GM12878 (cell line): ENCODE results near the gene TRIL. TPM values are rescaled to one million over a fixed set of nuclear protein-coding genes. Genes with fewer than 3 reads are reported as not detected.

ENCODE experiments used
- ATAC-seq: fragments of 200-7000 bp; cut with Tn5 transposase; 3 replicates; pipeline ENCODE4 v1.9.1; 2020; ENCODE audit warnings: mild to moderate bottlenecking, moderate library complexity
- BruUV-seq: library from RNA; stranded (reverse); fragments of 400-500 nt; replicated peaks from 2 replicates; lab custom pipeline; 2021; lab: Mats Ljungman, UMichigan
- CTCF ChIA-PET: fragments of 300-600 bp; sonication (Branson Sonifier 250); formaldehyde crosslinking; extraction: SDS; loops from one replicate; lab custom pipeline; 2021; ENCODE audit warnings: inconsistent platforms; lab: Yijun Ruan, JAX
- POLR2A ChIA-PET: fragments of 350-600 bp; formaldehyde crosslinking; extraction: SDS; loops from one replicate; lab custom pipeline; 2021; ENCODE audit warnings: inconsistent platforms; lab: Charles Lee
- RAD21 ChIA-PET: fragments of 300-600 bp; sonication (Branson Sonifier 250); formaldehyde crosslinking; loops from one replicate; lab custom pipeline; 2023; ENCODE audit warnings: antibody characterized with exemption; ENCODE audit not compliant: unreplicated experiment; lab: Charles Lee
- SMC1A ChIA-PET: fragments of 300-600 bp; sonication (Branson Sonifier 250); formaldehyde crosslinking; loops from one replicate; lab custom pipeline; 2023; ENCODE audit not compliant: unreplicated experiment, uncharacterized antibody; lab: Charles Lee
- DNase-seq: peaks from one replicate; pipeline ENCODE4 v3.0.0-alpha.2; 2011; ENCODE audit warnings: low read depth, low spot score
- FAIRE-seq: peaks from 3 replicates; lab custom pipeline; 2011; peaks lifted over from hg19 to GRCh38; lab: Jason Lieb, UNC
- H2AFZ ChIP-seq: 2 replicates; pipeline ENCODE4 v1.6.0; 2011; ENCODE audit warnings: low read depth, low read length, control low read depth; ENCODE audit not compliant: control insufficient read depth
- H3K27ac ChIP-seq: 2 replicates; pipeline ENCODE4 v1.5.1; 2011; ENCODE audit warnings: control low read depth; ENCODE audit not compliant: control insufficient read depth, insufficient read depth
- H3K27me3 ChIP-seq, 2 experiments: replicated peaks in 1 of 2; 2 replicates each; pipeline versions ENCODE4 v1.6.0 to v1.6.1; 2011; ENCODE audit warnings: low read length in 1 of 2; ENCODE audit not compliant: control insufficient read depth in 2 of 2, insufficient read depth in 2 of 2
- H3K36me3 ChIP-seq, 2 experiments: 2 replicates each; pipeline ENCODE4 v1.5.1; 2011; ENCODE audit warnings: low read length in 1 of 2; ENCODE audit not compliant: control insufficient read depth in 2 of 2, insufficient read depth in 2 of 2
- H3K4me1 ChIP-seq: 2 replicates; pipeline ENCODE4 v1.6.1; 2011; ENCODE audit warnings: mild to moderate bottlenecking, low read length, moderate library complexity, mixed read lengths; ENCODE audit not compliant: control insufficient read depth, insufficient read depth
- H3K4me2 ChIP-seq: 2 replicates; pipeline ENCODE4 v1.6.0; 2011; ENCODE audit warnings: control low read depth; ENCODE audit not compliant: control insufficient read depth, insufficient read depth
- H3K4me3 ChIP-seq: fragments of 200-600 bp; sonication (generic); 2 replicates; pipeline ENCODE4 v1.5.1; 2016
- H3K79me2 ChIP-seq: 2 replicates; pipeline ENCODE4 v1.6.0; 2011; ENCODE audit warnings: low read length; ENCODE audit not compliant: control insufficient read depth, insufficient read depth
- H3K9ac ChIP-seq: 2 replicates; pipeline ENCODE4 v1.8.0; 2011; ENCODE audit warnings: low read length, control low read depth, mixed read lengths; ENCODE audit not compliant: control insufficient read depth, insufficient read depth
- H3K9me3 ChIP-seq: replicated peaks from 3 replicates; pipeline ENCODE4 v1.5.1; 2011; ENCODE audit warnings: mild to moderate bottlenecking, low read length; ENCODE audit not compliant: control insufficient read depth, insufficient read depth
- H4K20me1 ChIP-seq: 2 replicates; pipeline ENCODE4 v1.6.0; 2011; ENCODE audit not compliant: control insufficient read depth, insufficient read depth
- PRDM15 ChIP-seq: fragments of 450-650 bp; formaldehyde crosslinking; IDR thresholded peaks from 2 replicates; pipeline ENCODE4 v1.4.0; 2020; ENCODE audit warnings: mild to moderate bottlenecking, moderate library complexity
- ZBTB11 ChIP-seq: fragments of 450-650 bp; formaldehyde crosslinking; IDR thresholded peaks from 2 replicates; pipeline ENCODE4 v1.5.0; 2022; ENCODE audit warnings: mild to moderate bottlenecking, missing genetic modification characterization
- WGBS: methylation state at CpG from one replicate; pipeline ENCODE4 v1.1.6; 2016; ENCODE audit warnings: low lambda C conversion rate; ENCODE audit not compliant: insufficient replicate concordance, insufficient coverage; ENCODE audit errors: missing lambda C conversion rate; 5-methylcytosine and 5-hydroxymethylcytosine counted together
- in situ Hi-C: fragments of 300-500 bp; cut with MboI; formaldehyde crosslinking; loops from 9 replicates; pipeline ENCODE4 v1.14.3; 2018; ENCODE audit warnings: mixed read lengths
- intact Hi-C: fragments of 100-400 bp; cut with micrococcal nuclease; formaldehyde crosslinking; loops from one replicate; pipeline ENCODE4 v1.14.2; 2022; ENCODE audit not compliant: unreplicated experiment
- polyA plus RNA-seq, 11 experiments: library from polyadenylated mRNA; depleted of rRNA in 4 of 11; unstranded in 6 of 11; stranded (reverse) in 5 of 11; fragments of >200 nt; fragmentation: Nextera tagmentation in 4 of 11; fragmentation: Illumina TruSeq in 1 of 11; extraction: Ambion mirVana in 4 of 11; extraction: Trizol in 1 of 11; gene quantifications; 1 replicate in 1 of 11; 2 replicates in 10 of 11; pipeline versions ENCODE4 v1.2.1 to v1.2.3, GENCODE V29; 2011 to 2016; ENCODE audit warnings: inconsistent platforms in 2 of 11, missing spikeins in 2 of 11, low read depth in 1 of 11
- total RNA-seq, 4 experiments: library from RNA; depleted of rRNA in 3 of 4; stranded (reverse); fragments of >200 nt in 3 of 4; fragmentation: Illumina TruSeq in 1 of 4; extraction: Trizol in 1 of 4; gene quantifications; 2 replicates each; pipeline versions ENCODE4 v1.2.1 to v1.2.3, GENCODE V29; 2013 to 2021

Gene TRIL
- total and polyA plus RNA-seq, 10 of the 15 experiments (the other 5 are each of a cell fraction or from before 2014, with no cell fraction given), result not detected

GRCh38 chr7:28940741-28941384 is 17.3 kb downstream of the TRIL start (continued):
- TF ChIP-seq PRDM15 (CRISPR knock-in tag), result no peak

GRCh38 chr7:28939844-28940544 is 18.1 kb downstream of the TRIL start:
- CTCF ChIA-PET, result interaction anchor here (1.2 to 2.7 kb wide), 2 partner anchors 13 to 17 kb away, joined by 3 to 16 read pairs; no protein-coding TSS in a partner anchor
- H3K4me1 ChIP-seq, result no peaks in the 10 kb centered on the region
- in situ Hi-C loops, result no loop called here

More at GRCh38 chr7:28939844-28940544, 18.1 kb downstream of the TRIL start:
- H3K27ac ChIP-seq, result no peak overlapping the region
- BruUV-seq, result no TSS peak
- WGBS, result 26% methylated on average over 7 of the region's 7 CpGs
- FAIRE-seq (no peak), DNase-seq (no peak), ATAC-seq (no peak)
- H3K27me3 ChIP-seq, result peaks cover 0 to 7% of the 10 kb centered on the region in 2 experiments; a peak in 3 of 4 replicates
- ChIA-PET POLR2A (no interaction called here), SMC1A (no interaction called here), RAD21 (no interaction called here)
- H3K4me2 ChIP-seq, result no peak overlapping the region
- no peak overlapping the region for H3K4me3 ChIP-seq
- no peaks in the 10 kb centered on the region for H3K9me3 ChIP-seq
- no peaks in the 10 kb centered on the region for H3K79me2 ChIP-seq
- H3K9ac ChIP-seq, result no peak overlapping the region
- no peak overlapping the region for H2AFZ ChIP-seq
- no peaks in the 10 kb centered on the region; the same call in 1 of the 2 replicates for H4K20me1 ChIP-seq
- no peaks in the 10 kb centered on the region for H3K36me3 ChIP-seq
- intact Hi-C loops, result no loop called here
- TF ChIP-seq ZBTB11 (CRISPR knock-in tag), result no peak
